PC-9 (cell line): Measurements from ENCODE around the gene ATP2C2. TPM values are rescaled to one million over a fixed set of nuclear protein-coding genes. Genes with fewer than 3 reads are reported as not detected.

Source experiments
- BruUV-seq: library from RNA; stranded (reverse); fragments of 400-500 nt; replicated peaks from 2 replicates; lab custom pipeline; 2021; lab: Mats Ljungman, UMichigan
- CTCF ChIA-PET: fragments of 300-600 bp; sonication (Branson Sonifier 250); formaldehyde crosslinking; loops from one replicate; lab custom pipeline; 2022; ENCODE audit warnings: antibody characterized with exemption; lab: Charles Lee
- POLR2A ChIA-PET: fragments of 300-600 bp; sonication (Branson Sonifier 250); formaldehyde crosslinking; loops from one replicate; lab custom pipeline; 2022; ENCODE audit warnings: antibody characterized with exemption; ENCODE audit not compliant: unreplicated experiment; lab: Charles Lee
- DNase-seq, 2 experiments: peaks; one replicate each; pipeline versions ENCODE4 v3.0.0 to v3.0.0-alpha.2; 2015 to 2022; ENCODE audit warnings: mixed read lengths in 1 of 2
- H2AFZ ChIP-seq: fragments of 200-600 bp; sonication (generic); 2 replicates; pipeline ENCODE4 v1.8.1; 2017; ENCODE audit warnings: antibody characterized with exemption
- H3F3A ChIP-seq: fragments of 200-600 bp; sonication (generic); 2 replicates; pipeline ENCODE4 v1.8.1; 2017; ENCODE audit warnings: antibody characterized with exemption, mild to moderate bottlenecking, low read depth; ENCODE audit not compliant: insufficient read depth
- H3K27ac ChIP-seq: fragments of 200-600 bp; sonication (generic); 2 replicates; pipeline ENCODE4 v1.6.1; 2016; ENCODE audit warnings: mixed run types
- H3K27me3 ChIP-seq: fragments of 200-600 bp; sonication (generic); 2 replicates; pipeline ENCODE4 v1.6.1; 2016; ENCODE audit warnings: low read depth, mixed run types; ENCODE audit not compliant: insufficient read depth
- H3K36me3 ChIP-seq: fragments of 200-600 bp; sonication (generic); 2 replicates; pipeline ENCODE4 v1.6.1; 2016; ENCODE audit warnings: low read depth, mixed run types
- H3K4me1 ChIP-seq: fragments of 200-600 bp; sonication (generic); replicated peaks from 2 replicates; pipeline ENCODE4 v1.6.1; 2016; ENCODE audit warnings: mixed run types; ENCODE audit not compliant: insufficient read depth
- H3K4me2 ChIP-seq: fragments of 200-600 bp; sonication (generic); 2 replicates; pipeline ENCODE4 v1.6.1; 2017; ENCODE audit warnings: mixed run types
- H3K4me3 ChIP-seq: fragments of 200-600 bp; sonication (generic); 2 replicates; pipeline ENCODE4 v1.6.1; 2016; ENCODE audit warnings: mixed run types
- H3K79me2 ChIP-seq: fragments of 200-600 bp; sonication (generic); 2 replicates; pipeline ENCODE4 v1.6.1; 2017; ENCODE audit warnings: low read depth, mixed run types
- H3K9me2 ChIP-seq: fragments of 200-600 bp; sonication (generic); 2 replicates; pipeline ENCODE4 v1.8.1; 2017; ENCODE audit warnings: mild to moderate bottlenecking; ENCODE audit not compliant: insufficient read depth
- H3K9me3 ChIP-seq: fragments of 200-600 bp; sonication (generic); 2 replicates; pipeline ENCODE4 v1.8.1; 2016; ENCODE audit warnings: low read depth; ENCODE audit not compliant: insufficient read depth
- H4K20me1 ChIP-seq: fragments of 200-600 bp; sonication (generic); 2 replicates; pipeline ENCODE4 v1.8.1; 2017; ENCODE audit not compliant: insufficient read depth
- EZH2 ChIP-seq: fragments of 200-600 bp; sonication (generic); IDR thresholded peaks from 2 replicates; pipeline ENCODE4 v1.8.0; 2017; ENCODE audit warnings: antibody characterized with exemption, low read depth
- intact Hi-C: fragments of 100-400 bp; cut with micrococcal nuclease; formaldehyde crosslinking; loops from one replicate; pipeline ENCODE4 v1.10.0; 2022; ENCODE audit not compliant: unreplicated experiment
- total RNA-seq: library from RNA; stranded (reverse); gene quantifications from 2 replicates; pipeline ENCODE4 v1.2.3, GENCODE V29; 2021
- TF ChIP-seq, protein P1 (sequence below): fragments of 200-600 bp; sonication (generic); conservative IDR thresholded peaks from 2 replicates; pipeline ENCODE4 v1.6.1; 2017; ENCODE audit warnings: mixed run types, antibody characterized with exemption, mild to moderate bottlenecking, moderate library complexity

The ATP2C2 gene
- total RNA-seq, 1 experiment from 2014 or later, result 17.2 TPM

- Histone ChIP-seq H3K27ac (peak overlapping the region; percentile 99), H3K27me3 (no peaks in the 10 kb centered on the region), H3K4me2 (peak overlapping the region; percentile 90), H4K20me1 (no peaks in the 10 kb centered on the region), H3K4me1 (peaks cover 78% of the 10 kb centered on the region), H3K36me3 (peaks cover 24% of the 10 kb centered on the region; the same call in 1 of the 2 replicates), H3K9me2 (no peaks in the 10 kb centered on the region), H2AFZ (no peak overlapping the region), H3F3A (peaks cover 61% of the 10 kb centered on the region), H3K9me3 (no peaks in the 10 kb centered on the region), H3K4me3 (peak overlapping the region; percentile 92; the same call in 1 of the 2 replicates), H3K79me2 (peaks cover 52% of the 10 kb centered on the region)
- CTCF ChIA-PET, result no interaction called here
- peak; percentile 86 to 91 for DNase-seq
- BruUV-seq, result no TSS peak
- POLR2A ChIA-PET, result interaction anchor here (0.6 to 0.7 kb wide), 4 partner anchors 11 to 370 kb away, joined by 3 to 9 read pairs (median 6); no protein-coding TSS in a partner anchor
- no peak for TF ChIP-seq EZH2
- TF ChIP-seq, protein P1, sequence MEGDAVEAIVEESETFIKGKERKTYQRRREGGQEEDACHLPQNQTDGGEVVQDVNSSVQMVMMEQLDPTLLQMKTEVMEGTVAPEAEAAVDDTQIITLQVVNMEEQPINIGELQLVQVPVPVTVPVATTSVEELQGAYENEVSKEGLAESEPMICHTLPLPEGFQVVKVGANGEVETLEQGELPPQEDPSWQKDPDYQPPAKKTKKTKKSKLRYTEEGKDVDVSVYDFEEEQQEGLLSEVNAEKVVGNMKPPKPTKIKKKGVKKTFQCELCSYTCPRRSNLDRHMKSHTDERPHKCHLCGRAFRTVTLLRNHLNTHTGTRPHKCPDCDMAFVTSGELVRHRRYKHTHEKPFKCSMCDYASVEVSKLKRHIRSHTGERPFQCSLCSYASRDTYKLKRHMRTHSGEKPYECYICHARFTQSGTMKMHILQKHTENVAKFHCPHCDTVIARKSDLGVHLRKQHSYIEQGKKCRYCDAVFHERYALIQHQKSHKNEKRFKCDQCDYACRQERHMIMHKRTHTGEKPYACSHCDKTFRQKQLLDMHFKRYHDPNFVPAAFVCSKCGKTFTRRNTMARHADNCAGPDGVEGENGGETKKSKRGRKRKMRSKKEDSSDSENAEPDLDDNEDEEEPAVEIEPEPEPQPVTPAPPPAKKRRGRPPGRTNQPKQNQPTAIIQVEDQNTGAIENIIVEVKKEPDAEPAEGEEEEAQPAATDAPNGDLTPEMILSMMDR, result no peak
- intact Hi-C loops, result loop anchor here (5.0 kb wide), 4 partner anchors 275 to 550 kb away; partner anchors contain the start of gene OSGIN1
Measured at GRCh38 chr16:84502075-84502474, 133.7 kb downstream of the ATP2C2 start.

DNA sequence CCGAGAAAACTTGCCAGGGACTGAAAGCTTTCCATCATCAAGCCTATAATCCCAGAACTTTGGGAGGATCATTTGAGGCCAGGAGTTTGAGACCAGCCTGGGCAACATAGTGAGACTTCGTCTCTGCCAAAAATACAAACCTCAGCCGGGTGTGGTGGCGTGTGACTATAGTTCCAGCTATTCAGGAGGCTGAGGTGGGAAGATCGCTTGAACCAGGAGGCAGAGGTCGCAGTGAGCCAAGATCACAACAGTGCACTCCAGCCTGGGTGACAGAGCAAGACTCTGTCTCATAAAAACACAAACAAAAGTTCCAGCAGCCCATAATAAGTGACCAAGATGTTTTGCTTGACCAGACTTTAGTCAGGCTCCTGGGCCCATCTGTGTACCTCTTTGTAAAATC, 134.2 kb downstream of the ATP2C2 start:
- POLR2A ChIA-PET, result interaction anchor here (0.6 to 0.7 kb wide), 3 partner anchors 11 to 228 kb away, joined by 4 to 9 read pairs (median 8); no protein-coding TSS in a partner anchor
- Histone ChIP-seq H2AFZ (no peak overlapping the region), H3K27ac (peak overlapping the region; percentile 99), H3K27me3 (no peaks in the 10 kb centered on the region), H3K4me2 (peak overlapping the region; percentile 90), H3K4me3 (peak overlapping the region; percentile 92; the same call in 1 of the 2 replicates), H3K9me3 (no peaks in the 10 kb centered on the region), H3K79me2 (peaks cover 51% of the 10 kb centered on the region), H4K20me1 (no peaks in the 10 kb centered on the region), H3K4me1 (peaks cover 78% of the 10 kb centered on the region), H3F3A (peaks cover 61% of the 10 kb centered on the region), H3K36me3 (peaks cover 19% of the 10 kb centered on the region; the same call in 1 of the 2 replicates), H3K9me2 (no peaks in the 10 kb centered on the region)
- DNase-seq, result peak; percentile 38 to 70
- intact Hi-C loops, result loop anchor here (5.0 kb wide), 4 partner anchors 275 to 550 kb away; partner anchors contain the start of gene OSGIN1
- CTCF ChIA-PET, result no interaction called here
- no peak for TF ChIP-seq EZH2
- TF ChIP-seq, protein P1, result no peak
- BruUV-seq, result TSS peak; percentile 33

DNA sequence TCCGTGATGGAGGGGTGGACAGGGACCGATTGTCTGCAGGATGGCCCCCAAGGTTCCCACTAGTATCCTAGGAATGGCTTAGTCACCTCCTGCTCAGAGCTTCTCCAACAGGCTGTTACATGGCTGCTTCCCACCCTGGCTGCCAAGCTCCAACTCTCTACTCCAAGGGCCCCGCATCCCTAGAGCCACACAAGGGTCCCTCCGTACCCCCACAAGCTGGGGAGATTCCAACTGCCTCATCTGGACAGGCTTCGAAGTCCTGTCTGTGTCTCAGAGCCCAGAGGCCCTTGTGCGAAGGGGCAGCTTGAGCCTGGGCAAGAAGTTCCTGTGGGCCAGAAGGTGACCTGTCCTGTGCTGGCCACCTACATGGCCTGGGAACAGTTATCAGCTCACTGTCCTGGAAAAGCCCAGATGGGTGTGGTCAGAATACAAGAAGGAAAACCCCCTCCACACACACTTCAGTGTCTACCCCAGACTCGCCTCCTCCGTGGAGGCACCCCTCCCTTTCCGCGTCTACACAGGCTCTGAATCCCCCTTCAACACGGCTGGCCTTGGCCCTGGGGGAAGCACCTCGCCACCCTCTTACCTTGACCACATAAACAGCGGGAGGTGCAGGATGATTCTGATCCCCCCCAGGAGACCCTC, 135.5 kb downstream of the ATP2C2 start:
- no peak for TF ChIP-seq EZH2
- TF ChIP-seq, protein P1, result no peak

More for the DNA sequence above, 135.5 kb downstream of the ATP2C2 start:
- Histone ChIP-seq H3K9me3 (no peaks in the 10 kb centered on the region), H2AFZ (peak overlapping the region; percentile 77; the same call in 1 of the 2 replicates), H3K4me1 (peaks cover 66% of the 10 kb centered on the region), H3K4me3 (peak overlapping the region; percentile 92), H3K79me2 (peaks cover 39% of the 10 kb centered on the region), H3F3A (peaks cover 52% of the 10 kb centered on the region), H4K20me1 (no peaks in the 10 kb centered on the region), H3K9me2 (no peaks in the 10 kb centered on the region), H3K27me3 (no peaks in the 10 kb centered on the region), H3K27ac (peak overlapping the region; percentile 99), H3K36me3 (0 out of 2 replicates have a peak, but pooled peaks cover 8% of the 10 kb centered on the region), H3K4me2 (peak overlapping the region; percentile 90)
- BruUV-seq, result TSS peak; percentile 50
- DNase-seq, result peak; percentile 48 to 64
- intact Hi-C loops, result loop anchor here (1.0 to 5.0 kb wide), 6 partner anchors 114 to 552 kb away; partner anchors contain the start of genes COTL1 and OSGIN1
- CTCF ChIA-PET, result interaction anchor here (0.5 to 0.9 kb wide), 3 partner anchors 116 to 226 kb away, joined by 3 to 4 read pairs (median 3); no protein-coding TSS in a partner anchor
- POLR2A ChIA-PET, result interaction anchor here (0.6 kb wide), 3 partner anchors 323 to 1146 kb away, joined by 4 to 5 read pairs (median 5); no protein-coding TSS in a partner anchor
